Tongue (tissue), 2 donors: ENCODE results near the gene STK24. TPM values are rescaled to one million over a fixed set of nuclear protein-coding genes. Genes with fewer than 3 reads are reported as not detected.

Source experiments
- DNase-seq: peaks from one replicate; pipeline ENCODE4 v3.0.0-alpha.2; 2015
- total RNA-seq: library from RNA; depleted of rRNA; stranded (reverse); fragments of >200 nt; gene quantifications from one replicate; pipeline ENCODE4 v1.2.3, GENCODE V29; 2014

Gene STK24
- total RNA-seq, 1 donor from 2014 or later, result 59.0 TPM

DNA sequence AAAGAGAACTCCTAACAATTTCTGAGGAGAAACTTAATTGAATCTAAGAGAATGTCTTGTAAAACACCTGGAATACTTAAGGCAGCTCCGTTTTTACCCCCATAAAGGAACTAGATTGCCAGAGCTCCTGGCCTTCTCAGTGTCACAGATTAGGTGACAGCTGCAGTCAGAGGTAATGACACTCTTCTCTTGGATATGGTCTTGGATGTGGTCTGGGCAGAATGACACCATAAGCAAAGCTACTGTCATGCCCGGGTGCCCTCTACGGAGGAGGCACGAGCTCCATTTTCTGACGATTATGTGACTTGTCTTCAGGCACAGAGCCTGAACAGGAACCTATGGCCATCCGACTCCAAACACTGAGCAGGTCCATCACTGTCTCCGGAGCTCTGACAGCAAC lies 46.7 kb downstream of the STK24 start:
- no peak for DNase-seq

DNA sequence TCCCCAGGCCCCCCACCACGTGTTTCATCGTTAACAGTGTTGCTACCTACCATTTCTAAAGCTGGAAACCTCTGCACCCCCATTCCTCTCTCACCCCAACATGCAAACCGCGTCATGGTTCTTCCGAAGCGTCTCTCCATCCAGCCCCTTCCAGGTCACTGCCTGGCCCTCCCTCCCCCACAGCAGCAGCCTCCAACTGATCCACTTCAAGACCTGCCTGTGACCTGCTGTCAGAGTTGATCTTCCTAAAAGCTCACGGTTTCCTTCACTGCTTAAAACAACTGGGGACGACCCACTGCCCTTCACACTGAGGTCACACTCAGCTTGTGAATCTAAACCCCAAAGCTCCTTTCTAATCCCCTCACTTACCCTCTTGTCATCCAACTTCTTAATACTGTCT lies 47.7 kb downstream of the STK24 start:
- no peak for DNase-seq

DNA sequence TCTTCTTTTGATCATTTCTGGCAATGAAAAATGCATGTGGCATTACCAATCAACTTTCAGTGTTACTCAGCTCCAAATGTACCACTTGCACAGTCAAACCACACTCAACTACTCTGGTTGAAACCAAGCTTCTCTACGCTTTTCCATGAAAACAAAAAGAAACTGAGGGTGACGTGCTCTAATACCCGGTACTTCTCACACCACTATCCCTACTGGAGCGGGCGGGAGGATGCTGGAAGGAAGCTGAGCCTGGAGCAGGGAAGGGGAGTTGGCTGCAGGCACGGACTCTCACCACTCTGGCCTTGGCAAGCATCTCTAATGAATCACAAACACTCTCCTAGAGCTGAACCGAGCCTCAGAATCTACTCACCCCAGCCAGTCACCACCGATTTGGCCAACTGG lies 48.2 kb downstream of the STK24 start:
- no peak for DNase-seq

DNA sequence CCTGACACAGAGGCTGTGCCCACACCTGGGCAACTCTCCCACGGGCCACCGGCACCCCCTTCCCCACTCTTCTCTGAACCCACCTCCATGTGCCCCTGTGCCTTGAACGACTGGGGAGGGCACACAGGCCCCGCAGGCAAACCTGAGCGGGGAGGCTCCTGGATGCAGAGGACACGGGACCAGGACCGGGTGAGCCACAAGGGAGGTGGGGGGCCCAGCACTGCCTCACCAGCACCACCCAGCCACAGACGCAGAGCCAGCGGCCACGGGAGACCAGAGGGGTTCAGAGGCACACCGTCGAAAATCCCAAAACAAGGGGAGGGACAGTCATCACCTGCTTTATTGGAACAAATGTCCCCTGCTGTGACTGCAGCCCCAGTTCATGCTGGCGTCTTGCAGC lies 49.4 kb downstream of the STK24 start:
- DNase-seq, result no peak

DNA sequence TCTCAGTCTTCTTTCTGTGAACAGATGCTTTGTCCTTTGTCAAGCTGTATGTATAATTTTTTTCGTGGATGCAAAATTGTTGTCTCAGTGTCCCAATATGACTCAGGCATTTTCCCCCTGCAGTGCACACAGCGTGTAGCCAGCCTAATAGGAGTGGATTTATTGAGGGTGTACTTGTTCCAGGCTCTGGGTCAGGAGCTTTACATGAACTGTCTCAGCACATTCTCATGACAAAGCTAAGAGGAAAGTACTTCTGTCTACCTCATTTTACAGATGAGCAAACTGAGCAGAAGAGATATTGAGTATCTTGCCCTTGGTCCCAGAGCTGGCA lies 50.8 kb downstream of the STK24 start:
- DNase-seq, result no peak

DNA sequence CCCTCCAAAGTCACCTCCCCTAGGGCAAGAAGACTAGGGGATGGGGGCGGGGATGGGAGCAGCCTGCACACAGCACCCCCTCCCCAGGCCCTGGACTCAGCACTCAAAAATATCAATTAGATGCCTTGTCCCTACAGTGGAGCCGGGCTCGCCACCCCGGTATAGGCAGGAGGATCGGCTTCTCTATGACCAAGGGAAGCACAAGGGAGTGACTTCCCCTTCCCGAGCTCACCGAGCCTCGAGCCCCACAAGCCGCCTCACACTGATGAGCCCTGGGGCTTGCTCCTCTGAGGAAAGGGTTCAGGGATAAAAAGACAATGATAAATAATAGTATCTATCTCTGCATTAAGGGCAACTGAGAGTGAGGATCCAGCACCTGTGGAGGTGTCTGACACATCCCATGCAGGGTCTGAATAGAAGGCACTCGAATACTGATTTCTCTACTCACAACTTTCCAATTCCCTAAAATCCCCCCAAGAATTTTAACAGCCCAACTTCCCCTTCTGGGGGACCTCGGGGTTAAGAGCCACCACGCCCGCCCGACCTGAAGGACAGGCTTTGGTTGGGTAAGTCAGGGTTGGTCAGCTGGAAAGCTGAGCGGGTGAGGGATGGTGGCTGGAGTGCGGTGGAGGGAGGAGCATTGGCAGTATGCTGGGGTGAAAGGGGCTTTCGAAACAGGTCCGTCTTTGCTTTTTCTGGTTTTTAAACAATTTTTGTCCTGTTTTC lies 51.3 kb downstream of the STK24 start:
- no peak for DNase-seq

DNA sequence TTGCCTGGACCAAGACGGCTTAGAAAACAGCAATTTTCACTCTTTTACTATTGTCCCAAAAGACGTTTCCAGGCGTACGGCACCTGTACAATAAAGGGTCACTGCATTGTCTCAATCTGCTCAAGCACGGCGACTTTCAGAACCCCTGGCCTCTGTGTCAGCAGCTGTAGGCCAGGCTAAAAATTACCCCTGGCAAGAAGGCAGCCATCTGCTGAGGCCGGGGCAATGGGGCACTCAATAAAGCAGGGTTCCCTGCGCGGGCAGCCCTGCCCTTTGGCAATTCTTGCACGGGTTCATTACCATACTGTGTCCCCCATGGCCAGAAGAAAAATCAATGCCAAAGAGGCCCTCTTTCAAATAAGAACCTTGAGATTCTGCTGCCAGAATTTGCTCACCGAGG lies 52.1 kb downstream of the STK24 start:
- DNase-seq, result no peak

DNA sequence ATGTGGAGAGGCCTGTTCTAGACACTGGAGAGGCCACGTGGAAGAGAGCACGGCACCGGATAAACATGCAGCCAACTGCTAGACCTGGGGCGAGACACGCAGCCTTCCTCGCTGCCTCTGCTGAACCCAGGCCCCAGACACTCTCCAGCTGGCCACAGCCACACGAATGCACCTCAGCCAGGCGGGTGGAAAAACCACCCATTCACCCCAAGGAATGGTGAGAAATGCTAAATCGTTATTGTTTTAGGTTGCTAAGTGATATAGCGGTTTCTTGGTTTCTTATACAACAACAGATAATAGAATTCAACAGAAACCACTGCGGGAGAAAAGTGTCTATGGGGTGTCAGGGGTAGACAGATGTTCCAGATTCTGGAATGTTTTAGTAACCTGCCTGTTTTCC lies 52.5 kb downstream of the STK24 start:
- DNase-seq, result peak; percentile 34

DNA sequence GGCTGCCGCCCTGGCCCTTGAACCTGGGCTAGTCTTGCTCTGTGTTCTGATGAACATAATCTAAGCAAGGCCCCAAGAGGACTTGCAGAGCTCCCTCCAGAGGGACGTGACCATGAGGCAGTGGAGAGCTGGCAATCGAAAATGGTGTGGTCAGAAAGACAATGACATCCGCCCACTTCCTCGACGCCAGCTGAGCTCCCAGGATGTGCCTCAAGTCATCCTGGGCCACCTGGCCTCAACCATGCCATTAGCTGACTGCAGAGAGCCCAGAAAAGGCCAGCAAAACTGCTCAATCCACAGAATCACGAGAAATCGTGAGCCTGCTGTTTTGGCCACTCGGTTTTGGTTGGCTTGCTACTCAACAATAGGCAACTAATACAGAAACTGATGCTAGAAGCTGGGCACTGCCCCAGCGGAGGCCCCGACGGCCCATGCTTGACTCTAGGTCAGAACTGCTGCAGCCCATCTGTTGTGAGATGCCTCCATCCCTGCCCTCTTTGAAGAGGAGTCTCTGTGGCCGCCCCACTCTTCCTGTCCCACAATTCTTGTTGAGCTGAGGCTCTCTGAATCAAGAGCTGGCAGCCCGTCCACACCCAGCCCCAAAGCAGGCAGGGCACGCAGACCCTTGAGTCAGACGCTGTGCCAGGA lies 53.3 kb downstream of the STK24 start:
- no peak for DNase-seq

DNA sequence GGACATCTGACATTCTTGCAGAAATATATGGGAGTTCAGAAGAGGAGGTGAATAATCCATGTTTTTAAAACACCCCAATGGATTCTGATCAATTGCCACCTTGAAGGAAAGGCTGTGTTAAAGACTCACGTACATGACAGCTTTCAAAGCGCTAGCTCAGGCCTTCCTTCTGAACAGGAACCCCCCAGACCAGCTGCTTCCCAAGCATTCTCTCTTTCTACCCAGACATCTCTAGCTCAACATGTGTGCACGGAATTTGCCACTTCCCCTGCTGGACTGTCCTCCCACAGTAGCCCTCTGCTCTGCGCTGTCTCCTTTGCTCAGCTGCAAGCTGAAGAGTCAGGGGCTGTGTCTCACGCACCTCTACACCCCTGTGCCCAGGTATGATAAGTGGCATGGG lies 54.5 kb downstream of the STK24 start:
- DNase-seq, result peak; percentile 32

DNA sequence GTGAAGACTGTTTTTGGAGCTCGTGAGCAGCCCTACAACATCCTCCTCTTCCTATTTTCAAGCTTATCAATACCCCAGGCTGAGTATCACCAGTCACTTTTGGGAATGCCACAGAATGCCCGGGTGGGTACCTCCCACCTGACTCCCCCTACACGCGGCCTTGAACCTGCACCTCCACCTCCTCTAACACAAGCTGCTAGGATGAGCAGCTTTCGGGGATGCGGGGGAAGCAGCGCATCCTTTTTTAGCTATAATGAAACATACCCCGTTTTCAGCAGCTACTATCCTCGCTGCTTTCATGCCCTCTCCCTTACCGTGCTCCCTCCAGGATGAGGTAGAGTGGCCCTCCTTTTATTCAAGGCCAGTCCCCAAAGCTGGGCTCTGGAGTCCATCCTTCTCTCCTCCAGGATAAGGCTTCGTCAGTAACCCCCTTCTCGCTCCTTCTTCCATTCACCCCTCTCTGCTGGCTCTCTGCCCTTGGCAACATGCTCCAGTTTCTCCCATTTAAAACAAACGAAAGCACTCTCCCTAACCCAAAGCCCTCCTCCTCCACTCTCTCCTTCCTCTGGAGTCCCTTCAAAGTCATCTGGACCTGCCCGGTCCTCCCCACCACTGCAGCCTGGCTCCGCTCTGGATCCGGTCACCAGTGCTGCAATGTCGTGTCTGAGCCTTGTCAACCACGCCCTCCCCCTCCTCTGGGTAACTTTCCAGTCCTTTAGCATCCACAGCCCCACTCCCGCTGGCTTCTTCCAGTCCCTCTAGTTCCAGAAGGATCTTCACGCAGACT lies 55.3 kb downstream of the STK24 start:
- DNase-seq, result no peak

DNA sequence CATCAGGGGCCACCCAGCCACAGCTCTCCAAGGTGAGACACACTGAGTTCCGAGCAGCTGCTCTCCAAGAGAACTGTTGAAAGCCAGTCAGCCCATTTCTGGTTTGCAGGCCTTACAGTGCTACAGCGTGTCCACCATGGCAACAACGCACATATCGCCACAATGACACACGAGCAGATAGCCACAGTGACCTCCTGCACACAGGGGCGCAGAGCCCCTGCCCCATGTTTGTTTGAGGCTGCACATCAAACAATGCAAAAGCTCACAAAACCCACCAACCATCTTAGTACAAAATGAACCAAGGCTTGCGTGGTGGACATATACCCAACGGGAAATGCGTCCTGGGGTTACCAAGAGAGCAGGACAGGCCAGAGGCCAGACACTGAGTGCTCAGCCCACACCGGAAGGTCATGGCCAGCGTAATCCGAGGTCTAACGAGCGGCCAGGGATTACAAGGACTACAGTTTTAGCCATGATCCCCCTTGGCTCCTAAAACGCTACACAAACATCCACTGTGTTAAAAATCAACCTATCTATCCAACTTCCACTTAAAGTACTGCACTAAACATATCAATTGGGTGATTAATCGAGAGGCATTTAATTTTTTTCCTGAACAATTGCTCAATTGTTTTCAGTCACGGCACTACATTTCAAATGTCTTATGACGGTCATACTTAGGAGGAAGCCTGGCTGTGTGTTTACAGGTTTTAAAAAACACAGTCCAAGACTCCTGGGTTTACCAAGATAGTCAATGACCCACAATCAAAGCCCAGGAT lies 56.0 kb downstream of the STK24 start:
- no peak for DNase-seq

DNA sequence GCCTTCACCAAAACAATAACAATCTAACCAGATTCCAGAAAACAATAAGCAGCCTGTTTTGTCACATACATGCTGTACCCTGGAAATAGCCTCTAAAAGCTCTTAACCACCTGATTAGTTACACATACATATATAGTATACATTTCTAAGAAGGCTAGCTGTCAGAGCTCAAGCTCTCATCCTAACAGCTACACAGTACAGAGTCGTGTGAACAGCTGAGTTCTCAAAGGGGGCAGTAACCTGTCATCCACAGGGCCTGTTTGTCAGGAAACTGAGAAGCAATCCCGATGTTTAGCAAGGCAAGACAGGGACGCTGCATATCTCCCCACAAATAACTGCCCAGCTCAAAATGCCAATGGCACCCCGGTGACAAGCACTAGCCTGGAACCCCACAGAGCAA lies 56.9 kb downstream of the STK24 start:
- DNase-seq, result peak; percentile 56

DNA sequence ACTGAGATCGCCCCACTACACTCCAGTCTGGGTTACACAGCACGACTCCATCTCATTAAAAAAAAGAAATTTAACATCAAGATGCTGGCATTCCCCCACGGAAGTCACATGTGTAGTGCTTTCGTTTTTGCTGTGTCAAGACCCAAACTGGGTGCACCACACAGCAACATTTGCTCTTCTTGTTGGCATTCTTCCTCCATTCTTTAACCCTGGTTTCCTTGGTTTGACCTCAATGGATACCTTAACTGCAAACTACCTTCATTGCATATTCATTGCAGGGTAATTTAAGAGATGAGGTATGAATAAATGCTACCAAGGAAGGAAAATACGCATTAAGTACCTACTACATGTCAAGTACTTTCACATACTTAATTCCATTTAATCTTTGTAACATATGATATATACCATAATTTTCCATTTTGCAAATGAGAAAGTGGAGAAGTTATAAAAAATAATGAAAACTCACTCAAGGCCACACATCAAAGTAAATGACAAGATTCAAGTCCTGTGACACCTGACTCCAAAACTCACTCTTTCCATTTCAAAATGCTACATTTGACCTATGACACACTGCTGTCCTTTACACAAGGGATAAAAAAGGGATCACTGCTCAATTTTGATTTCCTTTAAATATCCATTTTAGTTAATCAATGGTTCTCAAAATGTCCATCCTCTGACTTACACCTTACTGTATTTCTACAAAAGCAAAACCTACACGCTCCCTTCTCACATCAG lies 59.2 kb downstream of the STK24 start:
- DNase-seq, result no peak

DNA sequence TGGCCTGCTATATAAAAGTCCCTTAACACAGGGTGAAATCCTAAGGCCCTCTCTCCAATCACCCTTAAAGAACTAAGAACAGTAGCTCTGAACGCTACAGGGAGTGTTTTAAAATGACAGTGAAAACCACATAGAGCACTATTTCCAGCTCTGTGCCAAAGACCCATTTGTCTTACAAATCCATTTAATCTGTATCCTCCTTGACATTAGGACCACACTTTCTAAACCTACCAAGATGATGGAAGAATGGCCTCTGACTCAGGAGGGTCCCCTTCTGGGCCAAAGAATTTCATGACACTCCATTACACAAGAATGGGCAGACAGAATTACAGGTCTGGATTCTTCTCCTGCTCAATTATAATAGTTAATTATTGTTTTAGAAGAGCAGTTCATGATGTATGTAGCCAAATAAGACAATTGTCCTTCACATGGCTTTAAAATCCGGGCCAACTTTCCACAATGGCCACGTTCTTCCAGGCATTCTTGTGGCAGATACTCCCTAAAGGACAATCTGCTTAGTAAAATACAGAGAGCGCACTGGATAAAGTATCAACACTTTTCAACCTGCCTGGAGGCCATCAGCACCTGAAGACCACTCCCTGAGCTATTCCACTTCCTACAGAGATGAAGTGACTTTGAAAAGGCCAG lies 61.0 kb downstream of the STK24 start:
- no peak for DNase-seq

DNA sequence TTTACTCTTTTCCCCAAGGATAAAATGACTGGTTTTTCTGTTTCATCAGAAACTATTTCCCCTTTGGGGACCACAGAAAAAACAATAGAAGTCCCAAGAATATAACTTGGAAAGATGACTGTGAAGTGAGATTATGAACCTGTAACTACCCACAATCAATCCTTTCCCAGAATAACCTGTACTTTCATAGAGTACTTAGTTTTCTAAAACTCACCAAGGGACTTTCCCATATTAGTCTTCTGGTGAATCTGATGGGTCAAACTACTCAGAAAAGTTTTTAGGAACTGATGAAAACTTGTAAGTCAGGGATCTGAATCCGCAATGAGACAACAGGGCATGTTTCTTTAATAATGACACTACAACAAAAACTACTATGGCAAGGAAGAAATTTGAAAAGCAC lies 62.6 kb downstream of the STK24 start:
- DNase-seq, result no peak

DNA sequence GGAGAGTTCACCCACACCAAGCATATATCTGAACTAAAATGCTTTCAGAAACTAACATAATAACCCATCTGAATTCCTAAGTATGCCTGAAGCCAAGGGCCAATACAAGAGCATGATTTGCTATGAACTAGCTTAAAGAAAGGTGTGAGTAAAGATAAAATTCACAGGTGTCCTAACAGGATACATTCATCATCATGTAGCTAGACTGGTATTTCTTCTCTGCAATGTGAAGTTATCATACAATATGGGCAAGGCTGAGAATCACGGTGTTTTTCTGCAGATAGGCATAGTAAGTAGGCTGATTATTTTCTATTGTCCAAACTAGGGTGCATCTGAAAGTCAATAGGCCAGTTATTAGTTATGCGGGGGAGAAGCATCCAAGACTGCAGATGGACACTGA lies 63.1 kb downstream of the STK24 start:
- no peak for DNase-seq

DNA sequence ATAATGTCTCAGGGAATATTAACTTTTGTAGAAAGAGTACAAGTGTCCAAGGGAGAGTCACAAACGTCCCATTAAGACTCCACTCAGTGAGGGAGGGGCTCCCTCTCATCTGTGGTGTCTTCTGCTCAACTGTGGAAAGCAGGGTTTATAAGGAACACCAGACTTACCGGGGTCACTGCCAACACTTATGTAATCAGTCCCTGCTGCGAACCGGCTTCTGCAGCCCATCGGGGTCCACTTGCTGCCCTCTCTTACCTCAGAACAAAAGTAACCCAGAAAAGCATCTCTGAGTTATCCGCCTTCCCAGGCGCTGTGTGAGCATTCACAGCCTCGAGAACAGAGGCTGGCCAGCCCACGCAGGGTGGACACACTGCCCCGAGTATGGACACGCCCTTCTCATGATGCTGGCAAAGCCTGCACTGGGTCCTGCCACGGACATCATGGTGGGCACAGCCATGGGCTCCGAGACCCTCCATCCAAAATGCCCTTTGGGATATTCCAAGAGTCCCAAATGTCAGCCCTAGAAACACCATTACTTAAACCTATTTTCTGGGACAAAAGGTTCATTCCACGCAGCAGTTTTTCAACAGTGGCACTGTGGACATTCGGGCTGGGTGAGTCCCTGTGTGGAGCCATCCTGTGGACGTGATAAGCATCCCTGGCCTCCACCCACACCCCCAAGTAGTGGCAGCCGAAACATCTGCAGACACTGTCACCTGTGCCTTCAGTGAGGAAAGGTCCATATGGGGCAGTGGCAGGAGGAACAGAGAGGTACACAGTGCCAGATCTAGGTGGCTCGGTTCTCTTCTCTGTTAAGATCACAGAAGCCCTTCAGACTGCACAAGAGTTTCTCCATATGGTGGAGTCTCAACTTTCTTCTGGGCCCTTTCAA lies 63.9 kb downstream of the STK24 start:
- DNase-seq, result no peak

DNA sequence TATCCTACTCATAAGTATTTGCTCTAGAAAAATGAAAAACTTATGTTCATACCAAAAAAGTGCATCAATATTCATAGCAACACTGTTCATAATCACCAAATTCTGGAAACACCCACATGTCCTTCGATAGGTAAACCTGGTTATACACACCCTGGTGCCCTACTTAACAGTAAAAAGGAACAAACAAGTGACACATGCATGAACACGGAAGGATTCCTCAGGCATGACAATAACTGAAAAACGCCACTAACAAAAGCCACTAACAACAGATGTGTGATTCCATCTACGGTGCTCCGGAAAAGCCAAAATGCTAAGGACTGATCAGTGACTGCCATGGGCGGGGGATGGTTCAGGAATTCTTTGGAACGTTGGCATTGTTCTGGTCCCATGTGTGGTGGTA lies 65.5 kb downstream of the STK24 start:
- DNase-seq, result no peak

DNA sequence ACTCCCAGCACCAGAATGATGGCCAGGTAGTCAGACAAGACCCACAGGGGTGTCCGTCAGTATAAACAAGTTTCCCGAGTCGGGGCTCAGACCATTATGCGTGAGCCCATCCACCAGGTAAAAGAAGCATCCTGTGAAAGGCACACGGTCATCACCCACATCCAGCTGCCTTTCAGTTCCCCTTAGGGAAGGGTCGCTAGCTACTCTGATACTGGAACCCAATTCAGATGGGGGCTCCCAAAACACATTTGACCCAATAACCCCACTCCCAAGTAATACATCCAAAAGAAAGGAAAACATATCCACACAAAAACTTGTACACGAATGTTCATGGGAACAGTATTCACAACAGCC lies 66.8 kb downstream of the STK24 start:
- no peak for DNase-seq
